A673 (cell line): Measurements from ENCODE around the gene KIF17.

Source experiments
- EZH2 ChIP-seq: fragments of 200-600 bp; sonication (generic); IDR thresholded peaks from 2 replicates; pipeline ENCODE4 v1.6.1; 2017; ENCODE audit warnings: borderline replicate concordance, low read depth, mild to moderate bottlenecking, mixed read lengths, antibody characterized with exemption, low read length; ENCODE audit not compliant: poor library complexity, severe bottlenecking
- TF ChIP-seq, protein P1 (sequence below): fragments of 300-800, 200-600 bp; sonication (generic); conservative IDR thresholded peaks from 2 replicates; pipeline ENCODE4 v1.5.1; 2017; ENCODE audit warnings: low read depth, mild to moderate bottlenecking, antibody characterized with exemption, low read length, moderate library complexity, mixed read lengths

DNA sequence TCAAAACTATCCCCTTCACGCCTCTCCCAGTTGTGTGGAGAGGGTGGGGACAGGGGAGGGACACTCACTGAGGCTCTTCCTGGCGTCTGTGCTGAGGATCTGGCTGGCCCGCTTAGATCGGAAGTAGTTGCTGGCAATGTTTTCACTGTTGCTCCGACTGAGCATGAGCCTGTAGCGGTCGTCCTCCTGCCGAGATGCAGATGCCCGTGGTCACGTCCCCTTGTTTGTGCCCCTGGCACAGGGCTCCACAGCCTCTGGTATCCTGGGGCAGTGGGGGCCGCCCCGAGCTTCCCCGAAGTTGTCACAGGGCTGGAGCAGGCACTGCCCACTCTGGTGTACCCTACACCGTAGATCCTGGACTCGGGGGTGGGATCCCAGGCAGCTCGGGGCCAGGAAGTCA, 51.7 kb downstream of the KIF17 start:
- TF ChIP-seq, protein P1, sequence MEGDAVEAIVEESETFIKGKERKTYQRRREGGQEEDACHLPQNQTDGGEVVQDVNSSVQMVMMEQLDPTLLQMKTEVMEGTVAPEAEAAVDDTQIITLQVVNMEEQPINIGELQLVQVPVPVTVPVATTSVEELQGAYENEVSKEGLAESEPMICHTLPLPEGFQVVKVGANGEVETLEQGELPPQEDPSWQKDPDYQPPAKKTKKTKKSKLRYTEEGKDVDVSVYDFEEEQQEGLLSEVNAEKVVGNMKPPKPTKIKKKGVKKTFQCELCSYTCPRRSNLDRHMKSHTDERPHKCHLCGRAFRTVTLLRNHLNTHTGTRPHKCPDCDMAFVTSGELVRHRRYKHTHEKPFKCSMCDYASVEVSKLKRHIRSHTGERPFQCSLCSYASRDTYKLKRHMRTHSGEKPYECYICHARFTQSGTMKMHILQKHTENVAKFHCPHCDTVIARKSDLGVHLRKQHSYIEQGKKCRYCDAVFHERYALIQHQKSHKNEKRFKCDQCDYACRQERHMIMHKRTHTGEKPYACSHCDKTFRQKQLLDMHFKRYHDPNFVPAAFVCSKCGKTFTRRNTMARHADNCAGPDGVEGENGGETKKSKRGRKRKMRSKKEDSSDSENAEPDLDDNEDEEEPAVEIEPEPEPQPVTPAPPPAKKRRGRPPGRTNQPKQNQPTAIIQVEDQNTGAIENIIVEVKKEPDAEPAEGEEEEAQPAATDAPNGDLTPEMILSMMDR, result no peak
- no peak for TF ChIP-seq EZH2
